ENCODE results near the gene PTCH2.

The PTCH2 gene, protein sequence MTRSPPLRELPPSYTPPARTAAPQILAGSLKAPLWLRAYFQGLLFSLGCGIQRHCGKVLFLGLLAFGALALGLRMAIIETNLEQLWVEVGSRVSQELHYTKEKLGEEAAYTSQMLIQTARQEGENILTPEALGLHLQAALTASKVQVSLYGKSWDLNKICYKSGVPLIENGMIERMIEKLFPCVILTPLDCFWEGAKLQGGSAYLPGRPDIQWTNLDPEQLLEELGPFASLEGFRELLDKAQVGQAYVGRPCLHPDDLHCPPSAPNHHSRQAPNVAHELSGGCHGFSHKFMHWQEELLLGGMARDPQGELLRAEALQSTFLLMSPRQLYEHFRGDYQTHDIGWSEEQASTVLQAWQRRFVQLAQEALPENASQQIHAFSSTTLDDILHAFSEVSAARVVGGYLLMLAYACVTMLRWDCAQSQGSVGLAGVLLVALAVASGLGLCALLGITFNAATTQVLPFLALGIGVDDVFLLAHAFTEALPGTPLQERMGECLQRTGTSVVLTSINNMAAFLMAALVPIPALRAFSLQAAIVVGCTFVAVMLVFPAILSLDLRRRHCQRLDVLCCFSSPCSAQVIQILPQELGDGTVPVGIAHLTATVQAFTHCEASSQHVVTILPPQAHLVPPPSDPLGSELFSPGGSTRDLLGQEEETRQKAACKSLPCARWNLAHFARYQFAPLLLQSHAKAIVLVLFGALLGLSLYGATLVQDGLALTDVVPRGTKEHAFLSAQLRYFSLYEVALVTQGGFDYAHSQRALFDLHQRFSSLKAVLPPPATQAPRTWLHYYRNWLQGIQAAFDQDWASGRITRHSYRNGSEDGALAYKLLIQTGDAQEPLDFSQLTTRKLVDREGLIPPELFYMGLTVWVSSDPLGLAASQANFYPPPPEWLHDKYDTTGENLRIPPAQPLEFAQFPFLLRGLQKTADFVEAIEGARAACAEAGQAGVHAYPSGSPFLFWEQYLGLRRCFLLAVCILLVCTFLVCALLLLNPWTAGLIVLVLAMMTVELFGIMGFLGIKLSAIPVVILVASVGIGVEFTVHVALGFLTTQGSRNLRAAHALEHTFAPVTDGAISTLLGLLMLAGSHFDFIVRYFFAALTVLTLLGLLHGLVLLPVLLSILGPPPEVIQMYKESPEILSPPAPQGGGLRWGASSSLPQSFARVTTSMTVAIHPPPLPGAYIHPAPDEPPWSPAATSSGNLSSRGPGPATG

DNA sequence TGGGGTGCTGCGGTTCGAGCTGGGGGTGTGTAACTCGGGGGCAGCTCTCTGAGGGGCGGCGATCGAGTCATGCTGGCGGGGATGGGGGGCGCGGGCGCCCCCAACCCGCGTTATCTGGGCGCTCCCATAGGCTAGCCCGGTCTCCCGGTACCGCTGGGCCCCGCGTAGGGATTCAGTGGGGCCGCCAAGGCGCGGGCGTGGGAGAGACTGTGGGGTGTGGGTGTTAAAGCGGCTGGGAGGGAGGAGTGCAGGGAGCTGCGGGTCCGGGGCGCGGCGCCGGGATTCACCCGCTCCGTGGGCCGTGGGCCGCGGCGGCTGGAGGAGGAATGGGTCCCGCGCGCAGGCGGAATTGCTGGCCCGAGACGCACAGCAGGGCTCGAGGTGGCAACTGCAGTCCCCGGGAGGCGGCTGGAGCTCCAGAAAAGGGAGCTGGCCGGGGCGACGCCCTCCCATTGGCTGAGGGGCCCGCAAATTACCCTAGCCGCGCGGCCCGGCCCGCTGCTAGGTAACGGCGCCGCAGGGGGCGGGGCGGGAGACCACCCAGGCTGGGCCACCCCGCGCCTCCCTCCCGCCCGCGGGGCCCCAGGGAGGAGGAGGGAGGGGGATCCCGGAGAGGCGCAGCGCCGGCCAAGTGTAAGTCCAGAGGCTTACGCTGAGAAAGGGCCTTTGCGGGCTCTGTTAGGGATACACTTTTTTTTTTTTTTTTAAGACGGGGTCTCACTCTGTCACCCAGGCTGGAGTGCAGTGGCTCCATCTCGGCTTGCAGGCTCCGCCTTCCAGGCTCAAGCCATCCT is at the start of gene PTCH2:
PTCH2 (minus strand) TSS at position 392 of the 794 bp plus-strand sequence; CDS start at position 71, 321 bp downstream.
- DNase-seq: peak; percentile 65

DNA sequence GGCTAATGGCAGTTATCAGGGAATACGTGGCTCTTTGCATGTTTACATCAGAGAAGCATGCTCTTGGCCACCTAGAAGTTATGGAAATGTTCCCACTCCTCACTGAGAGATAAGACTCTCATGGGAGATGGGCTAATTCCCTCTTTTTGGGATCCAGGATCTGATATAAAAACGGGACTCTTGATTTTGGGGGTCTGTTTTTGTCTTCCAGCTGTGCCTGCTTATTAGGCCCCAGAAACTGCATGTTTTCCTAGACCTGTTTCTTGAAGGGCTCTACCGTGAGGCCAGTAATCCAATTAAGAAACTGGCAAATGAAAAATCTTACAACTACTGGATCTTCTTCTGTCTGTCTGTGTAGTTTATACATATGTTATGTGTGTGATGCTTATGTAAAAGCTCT is 47.0 kb upstream of the PTCH2 start:
- no peak for DNase-seq

GRCh38 chr1:44885406-44885805 is 42.4 kb upstream of the PTCH2 start:
- no peak for DNase-seq

DNA sequence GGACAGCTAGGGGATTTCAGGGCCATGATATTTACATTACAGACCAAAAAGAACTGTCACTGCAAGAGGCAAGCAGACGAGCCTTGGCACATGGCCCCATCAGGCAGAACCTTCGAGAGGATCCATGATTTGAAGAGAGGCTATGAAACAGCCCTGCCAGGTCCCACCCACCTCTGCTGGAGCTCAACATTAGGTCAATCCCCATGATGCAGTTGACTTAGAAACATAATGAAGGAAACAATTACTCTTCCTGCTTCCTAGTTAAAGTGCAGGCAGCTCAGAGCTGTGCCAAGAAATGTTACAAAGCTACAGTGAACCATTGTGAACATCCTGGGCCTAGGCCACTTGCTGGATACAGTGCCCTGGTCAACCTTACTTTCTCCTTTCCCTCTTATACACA is 41.7 kb upstream of the PTCH2 start:
- DNase-seq: peak; percentile 13

GRCh38 chr1:44881011-44881632 is 38.1 kb upstream of the PTCH2 start:
- DNase-seq: no peak

- DNase-seq: no peak
Observed at GRCh38 chr1:44874155-44874554, 31.1 kb upstream of the PTCH2 start.

DNA sequence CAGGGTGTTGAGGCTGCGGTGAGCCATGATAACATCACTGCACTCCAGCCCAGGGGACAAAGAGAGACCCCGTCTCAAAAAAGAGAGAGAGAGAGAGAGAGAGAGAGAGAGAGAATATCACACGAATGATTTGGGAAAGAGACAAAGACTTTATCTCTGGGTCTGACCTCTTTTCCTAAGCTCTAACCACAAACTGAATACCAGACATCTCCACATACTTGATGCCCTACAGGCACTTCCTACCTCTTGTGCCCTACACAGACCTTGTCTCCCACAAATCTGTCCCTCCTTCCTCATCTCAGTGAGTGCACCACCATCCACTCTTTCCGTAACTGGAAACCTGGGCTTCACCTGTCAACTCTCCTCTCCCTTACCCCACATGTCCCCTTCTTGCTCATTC is 27.0 kb upstream of the PTCH2 start:
- no peak for DNase-seq

DNA sequence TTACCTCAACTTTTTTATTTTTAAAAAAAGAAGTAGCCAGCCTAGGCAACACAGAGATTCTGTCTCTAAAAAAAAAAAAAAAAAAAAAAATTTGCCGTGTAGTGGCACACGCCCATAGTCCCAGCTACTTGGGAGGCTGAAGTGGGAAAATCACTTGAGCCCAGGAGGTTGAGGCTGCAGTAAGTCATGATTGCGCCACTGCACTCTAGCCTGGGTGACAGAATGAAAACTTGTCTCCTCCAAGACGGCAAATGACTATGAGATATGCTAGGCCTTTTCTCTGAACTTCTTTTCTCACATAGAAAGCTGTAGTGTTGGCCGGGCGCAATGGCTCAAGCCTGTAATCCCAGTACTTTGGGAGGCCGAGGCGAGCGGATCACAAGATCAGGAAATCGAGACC is 24.7 kb upstream of the PTCH2 start:
- DNase-seq: no peak

DNA sequence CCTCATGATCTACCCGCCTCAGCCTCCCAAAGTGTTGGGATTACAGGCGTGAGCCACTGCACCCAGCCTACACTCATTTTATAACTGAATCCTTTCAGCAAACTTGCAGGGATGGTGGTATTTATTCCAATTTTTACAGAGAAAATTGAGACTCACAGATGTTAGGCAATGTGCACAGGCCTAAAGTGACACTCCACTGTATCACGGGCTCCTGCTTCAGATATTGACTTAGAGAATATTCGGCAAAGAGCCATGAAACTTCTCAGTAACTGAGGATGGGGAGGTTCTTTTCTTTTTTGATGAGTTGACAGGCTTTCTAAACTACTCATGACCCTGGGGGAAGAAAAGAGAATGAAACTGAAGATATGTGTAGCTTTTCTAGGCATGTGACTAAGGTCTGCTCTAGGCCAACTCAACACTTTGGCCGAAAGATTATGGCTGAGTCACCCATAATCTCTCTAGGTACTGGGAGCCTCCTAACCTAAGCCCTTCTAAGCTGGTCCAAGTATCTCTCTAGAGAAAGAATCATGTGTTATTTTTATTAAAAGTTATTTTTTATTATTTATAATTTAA is 19.9 kb upstream of the PTCH2 start:
- DNase-seq: no peak

GRCh38 chr1:44860891-44861425 is 17.9 kb upstream of the PTCH2 start:
- DNase-seq: no peak

- no peak for DNase-seq
Observed at GRCh38 chr1:44860331-44860730, 17.3 kb upstream of the PTCH2 start.

GRCh38 chr1:44857446-44857845 is 14.4 kb upstream of the PTCH2 start:
- no peak for DNase-seq

DNA sequence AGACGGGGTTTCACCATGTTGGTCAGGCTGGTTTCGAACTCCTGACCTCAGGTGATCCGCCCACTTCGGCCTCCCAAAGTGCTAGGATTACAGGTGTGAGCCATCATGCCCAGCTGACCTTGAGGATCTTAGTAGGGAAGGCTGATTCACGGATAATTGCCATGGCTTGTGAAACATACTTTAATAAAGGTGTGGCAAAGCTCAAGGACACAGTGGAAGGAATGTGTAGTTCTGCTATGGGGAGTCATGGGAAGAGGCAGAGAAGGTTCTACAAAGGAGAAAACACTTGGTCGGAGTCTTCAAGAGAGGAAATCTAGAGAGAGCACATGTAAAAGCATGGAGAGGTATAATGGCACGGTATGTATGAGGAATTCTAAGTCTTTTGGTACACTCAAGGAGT is 12.7 kb upstream of the PTCH2 start:
- DNase-seq: no peak

GRCh38 chr1:44854970-44855369 is 11.9 kb upstream of the PTCH2 start:
- no peak for DNase-seq

GRCh38 chr1:44853201-44853600 is 10.1 kb upstream of the PTCH2 start:
- no peak for DNase-seq

- DNase-seq: no peak
Observed at GRCh38 chr1:44851308-44851707, 8.3 kb upstream of the PTCH2 start.

- no peak for DNase-seq
Observed at GRCh38 chr1:44849575-44850132, 6.6 kb upstream of the PTCH2 start.

DNA sequence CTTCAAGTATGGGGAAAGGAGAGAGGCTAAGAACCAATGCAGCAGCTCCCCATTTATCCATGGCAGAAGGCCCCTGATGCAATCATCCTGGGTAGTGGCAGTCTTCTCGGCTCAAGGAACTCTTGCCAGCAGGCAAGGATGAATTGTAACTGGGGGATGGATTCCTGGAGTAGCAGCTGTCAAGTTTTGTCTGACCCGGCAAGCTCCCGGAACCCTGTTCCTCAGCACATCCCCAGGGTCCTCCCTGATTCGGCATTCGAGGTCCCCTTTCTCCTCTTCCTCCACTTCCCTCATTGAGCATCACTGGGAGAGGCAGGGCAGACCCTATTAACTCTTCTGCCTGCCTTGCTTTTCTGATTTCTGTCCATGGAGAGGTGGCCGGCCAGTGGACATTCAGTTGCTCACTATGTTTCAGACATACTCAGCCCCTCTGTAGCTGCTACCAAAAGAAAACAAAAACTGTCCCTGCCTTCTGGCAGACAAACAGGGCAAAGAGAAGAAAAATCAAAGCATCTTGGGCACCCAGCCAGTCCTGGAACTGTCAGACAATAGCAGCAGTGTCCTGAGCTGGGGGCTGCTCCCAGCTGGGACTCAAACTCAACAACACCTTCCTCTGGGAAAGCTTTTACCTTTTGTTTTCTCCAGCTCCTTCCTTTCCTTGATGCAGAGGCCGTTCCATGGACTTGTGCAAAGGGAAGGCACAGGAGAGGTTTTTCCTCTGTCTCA is 5.6 kb upstream of the PTCH2 start:
- DNase-seq: no peak

- no peak for DNase-seq
Observed at GRCh38 chr1:44847845-44848244, 4.8 kb upstream of the PTCH2 start.

DNA sequence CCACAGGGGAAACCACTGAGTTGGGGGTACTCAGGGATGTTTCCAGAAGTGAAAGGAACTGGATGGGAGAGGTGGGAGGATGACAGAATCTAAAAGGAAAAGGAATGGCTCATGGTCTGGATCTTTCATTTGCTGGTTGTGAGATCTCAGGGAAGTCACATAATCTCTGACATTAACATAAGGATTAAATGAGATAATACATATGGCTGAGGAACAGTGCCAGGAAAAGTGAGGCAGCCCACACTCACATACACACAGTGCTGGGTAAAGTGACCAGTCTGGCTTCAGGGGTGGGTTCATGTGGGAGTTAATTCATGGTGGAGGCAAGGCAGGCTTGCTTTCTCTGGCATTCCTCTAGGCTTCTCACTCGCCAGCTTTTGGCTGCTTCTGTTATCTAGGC is 3.9 kb upstream of the PTCH2 start:
- no peak for DNase-seq

Data from NCI-H345 (cell line).